NOMO-1 (cell line): ENCODE data around the gene RUFY3.
"Not testable (repeated sequence)": the region's sequence is repeated elsewhere in the genome, so short reads cannot be mapped to it uniquely, and the experiment has no call there.

Experiments
- DNase-seq, 2 experiments: peaks; one replicate each; lab custom pipeline; 2025; ENCODE audit not compliant: unreplicated experiment in 2 of 2; lab: John Stamatoyannopoulos, UW

RUFY3 gene

GRCh38 chr4:70704931-70705182, 16.9 kb upstream of the RUFY3 start:
- no peak for DNase-seq

- peak; percentile 46 to 67 for DNase-seq
Measured at GRCh38 chr4:70705183-70706043, 16.4 kb upstream of the RUFY3 start.

- DNase-seq: no peak
Measured at GRCh38 chr4:70706044-70706461, 15.7 kb upstream of the RUFY3 start.

- DNase-seq: no peak
Measured at GRCh38 chr4:70706516-70706915, 15.2 kb upstream of the RUFY3 start.

GRCh38 chr4:70709611-70710205, 12.1 kb upstream of the RUFY3 start:
- DNase-seq: no peak

GRCh38 chr4:70711599-70711998, 10.2 kb upstream of the RUFY3 start:
- DNase-seq: no peak

- no peak for DNase-seq
Measured at GRCh38 chr4:70712150-70712549, 9.6 kb upstream of the RUFY3 start.

GRCh38 chr4:70712604-70713452, 8.9 kb upstream of the RUFY3 start:
- no peak for DNase-seq

- peak; percentile 28 to 81 for DNase-seq
Measured at GRCh38 chr4:70713453-70714078, 8.2 kb upstream of the RUFY3 start.

GRCh38 chr4:70714079-70714887, 7.5 kb upstream of the RUFY3 start:
- peak in 1 of 2 experiments; percentile 59 for DNase-seq

GRCh38 chr4:70715097-70715496, 6.7 kb upstream of the RUFY3 start:
- DNase-seq: no peak

GRCh38 chr4:70718811-70719604, 2.8 kb upstream of the RUFY3 start:
- DNase-seq: no peak

- no peak for DNase-seq
Measured at GRCh38 chr4:70722199-70722791, 531 bp downstream of the RUFY3 start.

GRCh38 chr4:70724463-70724862, 2.7 kb downstream of the RUFY3 start:
- no peak for DNase-seq

GRCh38 chr4:70725633-70726032, 3.9 kb downstream of the RUFY3 start:
- DNase-seq: no peak

- DNase-seq: not testable (repeated sequence)
Measured at GRCh38 chr4:70726515-70726914, 4.8 kb downstream of the RUFY3 start.

- DNase-seq: peak; percentile 69 to 73
Measured at GRCh38 chr4:70728091-70728490, 6.3 kb downstream of the RUFY3 start.

- DNase-seq: not testable (repeated sequence)
Measured at GRCh38 chr4:70732878-70733277, 11.1 kb downstream of the RUFY3 start.
